Motor neuron (in vitro differentiated cells): ENCODE data around the gene ATP8A2. TPM values are rescaled to one million over a fixed set of nuclear protein-coding genes. Genes with fewer than 3 reads are reported as not detected.

Experiments used
- ATAC-seq, 8 experiments: fragments of 200-7000 bp; cut with Tn5 transposase; replicated peaks in 6 of 8; 2 replicates each; pipeline ENCODE4 v1.8.0; 2021; ENCODE audit warnings: mild to moderate bottlenecking in 8 of 8, moderate library complexity in 8 of 8
- H3K27ac ChIP-seq, 2 donors: fragments of 250-450 bp; sonication (Bioruptor Pico); 2 replicates each; pipeline ENCODE4 v1.9.0; 2021; ENCODE audit warnings: antibody characterized with exemption in 2 of 2, mild to moderate bottlenecking in 2 of 2, moderate library complexity in 1 of 2
- H3K4me1 ChIP-seq, 2 donors: fragments of 250-450 bp; sonication (Bioruptor Pico); replicated peaks in 1 of 2; 2 replicates each; pipeline ENCODE4 v1.6.1; 2021; ENCODE audit warnings: antibody characterized with exemption in 2 of 2, mild to moderate bottlenecking in 2 of 2, moderate library complexity in 1 of 2
- H3K4me3 ChIP-seq, 5 donors: fragments of 250-450 bp; sonication (Bioruptor Pico); 2 replicates each; pipeline ENCODE4 v1.9.0; 2021; ENCODE audit warnings: antibody characterized with exemption in 5 of 5, mild to moderate bottlenecking in 5 of 5, moderate library complexity in 4 of 5
- WGBS, 10 experiments: fragments of 450-650 bp; shearing (Covaris generic); methylation state at CpG; one replicate each; pipeline ENCODE4 v1.0.0; 2022; 5-methylcytosine and 5-hydroxymethylcytosine counted together
- in situ Hi-C, 9 experiments: fragments of 400-800 bp; cut with MboI; loops; one replicate each; pipeline ENCODE4 v1.15.0; 2021; ENCODE audit warnings: low sequenced_read_pairs in 9 of 9, low pct_unique_long_range_greater_than_20kb in 2 of 9; ENCODE audit not compliant: unreplicated experiment in 9 of 9
- total RNA-seq, 8 experiments: library from RNA; unstranded; fragments of 300-600 nt; gene quantifications; 2 replicates each; pipeline versions ENCODE4 v1.2.3 to v1.2.4, GENCODE V29; 2022

The ATP8A2 gene
- total RNA-seq, 8 experiments from 2014 or later: 0.10 to 13.8 (median 6.7) TPM

DNA sequence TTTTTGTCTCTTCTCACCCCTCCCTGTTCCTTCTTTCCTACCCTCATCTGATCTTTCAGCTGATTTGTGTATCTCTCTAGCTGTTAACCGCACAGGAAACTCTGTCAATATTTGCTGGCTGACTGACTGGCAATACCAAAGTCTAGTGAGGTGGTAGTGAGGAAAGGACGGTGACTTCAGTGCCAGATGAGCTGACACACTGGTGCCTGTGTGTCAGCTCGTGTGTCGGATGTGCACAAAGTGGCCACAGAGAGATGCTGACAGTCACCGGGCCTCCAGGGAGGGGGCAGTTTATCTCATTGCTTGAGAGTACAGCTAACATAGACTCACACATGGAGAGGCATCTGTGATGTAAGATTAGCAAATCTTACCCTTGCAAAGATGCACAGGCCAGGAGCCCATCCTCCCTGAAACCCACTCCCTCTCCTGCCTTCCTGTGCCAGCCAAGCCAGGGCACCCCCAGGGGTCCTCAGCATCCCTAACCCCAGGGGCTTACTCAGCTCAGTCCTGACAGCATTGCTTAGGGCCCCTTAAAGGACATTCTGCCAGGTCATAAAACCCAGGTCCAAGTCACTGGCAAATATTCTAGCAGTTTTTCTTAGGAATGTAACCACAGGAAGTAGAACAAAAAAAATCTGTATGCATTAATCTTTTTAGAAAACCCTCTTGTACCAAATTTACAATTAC lies 599.8 kb downstream of the ATP8A2 start:
- Histone ChIP-seq H3K4me3 (no peak overlapping the region), H3K27ac (no peak overlapping the region), H3K4me1 (peaks cover 0 to 4% of the 10 kb centered on the region in 2 donors)
- in situ Hi-C loops: no loop called here
- ATAC-seq: peak in 4 of 8 experiments; percentile 18 to 97 (median 46)
- 43 to 100% (median 72%) methylated on average over 1 to 4 of the region's 5 CpGs; no CpG with 5 or more reads in 2 of the 10 experiments for WGBS, 10 experiments

DNA sequence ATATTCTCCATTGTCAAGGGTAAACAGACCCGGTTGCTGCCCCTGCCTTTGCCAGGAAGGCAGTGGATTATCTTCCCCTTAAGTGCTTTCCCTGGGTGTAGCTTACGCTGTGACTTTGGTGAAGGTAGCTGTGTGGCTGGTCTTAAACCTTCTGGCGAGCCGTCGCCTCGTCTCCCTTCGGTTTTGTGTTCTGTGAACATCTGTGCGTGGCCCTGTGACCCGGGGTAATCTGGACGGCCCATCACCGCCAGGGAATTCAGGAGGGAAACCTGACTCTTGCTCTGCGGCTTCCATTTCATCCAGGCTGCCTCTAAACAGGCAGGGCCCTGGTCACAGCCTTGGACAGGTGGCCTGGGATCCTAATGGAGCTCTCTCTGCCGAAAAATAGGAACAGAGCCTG lies 601.3 kb downstream of the ATP8A2 start:
- Histone ChIP-seq H3K4me3 (no peak overlapping the region), H3K27ac (no peak overlapping the region), H3K4me1 (peaks cover 0 to 8% of the 10 kb centered on the region in 2 donors)
- in situ Hi-C loops: no loop called here
- WGBS, 10 experiments: 0 to 88% (median 61%) methylated on average over 1 to 5 of the region's 13 CpGs; no CpG with 5 or more reads in 4 of the 10 experiments
- no peak for ATAC-seq

DNA sequence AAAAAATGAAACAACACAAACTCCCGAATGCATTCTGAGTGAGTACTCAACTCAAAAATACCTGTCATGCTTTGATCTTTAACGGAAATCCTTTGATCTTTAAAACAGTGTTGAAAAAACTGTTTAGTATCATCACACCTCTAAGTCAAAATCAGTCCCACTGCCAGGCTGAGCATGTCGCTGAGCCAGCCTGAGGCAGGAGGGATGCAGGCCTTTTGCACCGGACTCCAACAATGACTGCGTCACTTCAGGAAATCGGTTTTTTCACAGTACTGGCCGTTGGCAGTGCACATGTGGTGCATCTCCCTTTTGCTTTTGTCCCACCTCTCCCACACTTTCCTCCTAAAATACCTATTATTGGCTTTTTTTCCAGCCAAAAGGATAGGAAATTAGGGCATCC lies 601.8 kb downstream of the ATP8A2 start:
- H3K4me1 ChIP-seq: peaks cover 0 to 8% of the 10 kb centered on the region in 2 donors
- no peak overlapping the region for H3K4me3 ChIP-seq
- ATAC-seq: no peak
- 44 to 100% (median 74%) methylated on average over 1 to 7 of the region's 7 CpGs; no CpG with 5 or more reads in 4 of the 10 experiments for WGBS, 10 experiments
- no peak overlapping the region for H3K27ac ChIP-seq
- in situ Hi-C loops: no loop called here

DNA sequence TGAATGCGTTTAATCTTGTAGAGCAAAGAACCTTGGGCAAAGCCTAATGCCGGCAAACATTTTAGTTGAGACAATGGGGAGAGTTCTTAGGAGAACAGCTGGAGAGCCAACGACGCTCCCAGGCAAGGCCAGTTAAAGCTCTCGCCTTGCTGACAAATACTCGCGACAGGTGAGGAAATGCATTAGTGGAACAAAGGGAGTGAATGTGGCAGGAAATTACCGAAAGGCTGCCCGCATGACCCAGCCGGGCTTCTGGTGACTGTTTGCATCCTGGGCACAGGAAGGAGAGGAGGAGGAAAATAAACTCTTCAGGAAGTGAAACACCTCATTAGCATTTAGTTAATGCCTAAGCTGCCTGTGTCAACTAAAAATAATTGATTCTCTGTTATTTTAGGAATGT lies 605.4 kb downstream of the ATP8A2 start:
- 24 to 80% (median 41%) methylated on average over 2 to 10 of the region's 10 CpGs for WGBS, 10 experiments
- no peak for ATAC-seq
- Histone ChIP-seq H3K4me1 (peaks cover 0 to 17% of the 10 kb centered on the region in 2 donors), H3K27ac (no peak overlapping the region), H3K4me3 (no peak overlapping the region)
- in situ Hi-C loops: no loop called here

DNA sequence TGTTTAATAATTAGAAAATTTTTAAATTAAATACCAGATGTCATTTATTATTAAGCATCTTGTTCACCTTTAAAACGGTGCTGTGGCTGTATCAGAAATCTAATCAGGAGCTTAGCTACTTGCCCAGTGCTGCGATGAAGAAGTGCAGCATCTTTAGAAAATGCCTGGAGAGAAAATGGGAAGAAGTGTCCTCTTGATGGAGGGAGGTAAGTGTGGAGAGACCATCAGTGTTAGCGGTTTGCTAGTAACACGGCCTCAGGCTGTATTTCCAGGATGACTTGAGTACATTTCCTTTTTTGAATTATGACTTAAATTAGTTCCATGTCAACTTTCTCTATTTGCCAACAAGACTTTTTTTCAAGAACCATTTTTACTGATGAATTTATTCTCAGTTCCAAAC lies 605.9 kb downstream of the ATP8A2 start:
- WGBS, 10 experiments: 17 to 75% (median 61%) methylated on average over 1 to 4 of the region's 4 CpGs; no CpG with 5 or more reads in 1 of the 10 experiments
- in situ Hi-C loops: no loop called here
- Histone ChIP-seq H3K4me1 (peaks cover 0 to 20% of the 10 kb centered on the region in 2 donors), H3K4me3 (no peak overlapping the region), H3K27ac (no peak overlapping the region)
- no peak for ATAC-seq

DNA sequence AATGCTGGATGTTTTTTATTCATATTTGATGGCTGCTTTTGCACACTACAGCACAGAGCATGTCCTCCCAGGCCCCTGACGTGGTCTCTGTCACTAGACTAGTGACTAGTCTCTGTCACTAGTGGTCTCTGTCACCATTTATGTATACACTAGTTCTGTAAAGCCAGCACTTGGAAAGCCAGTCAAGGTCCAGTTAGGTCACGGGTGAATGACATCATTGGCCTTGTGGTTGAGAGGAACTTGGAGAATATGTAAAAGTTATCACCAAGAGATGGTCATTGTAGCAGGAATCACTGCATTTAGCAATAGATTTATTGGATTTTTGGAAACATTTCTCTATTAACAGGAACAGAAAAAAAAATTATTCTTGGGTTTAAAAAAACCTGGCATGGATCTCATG lies 607.2 kb downstream of the ATP8A2 start:
- in situ Hi-C loops: no loop called here
- Histone ChIP-seq H3K4me3 (no peak overlapping the region), H3K4me1 (peaks cover 0 to 23% of the 10 kb centered on the region in 2 donors), H3K27ac (no peak overlapping the region)
- peak in 1 of 8 experiments; percentile 49 for ATAC-seq
- WGBS, 10 experiments: 50 to 100% (median 85%) methylated on average over 1 to 2 of the region's 2 CpGs; no CpG with 5 or more reads in 2 of the 10 experiments

DNA sequence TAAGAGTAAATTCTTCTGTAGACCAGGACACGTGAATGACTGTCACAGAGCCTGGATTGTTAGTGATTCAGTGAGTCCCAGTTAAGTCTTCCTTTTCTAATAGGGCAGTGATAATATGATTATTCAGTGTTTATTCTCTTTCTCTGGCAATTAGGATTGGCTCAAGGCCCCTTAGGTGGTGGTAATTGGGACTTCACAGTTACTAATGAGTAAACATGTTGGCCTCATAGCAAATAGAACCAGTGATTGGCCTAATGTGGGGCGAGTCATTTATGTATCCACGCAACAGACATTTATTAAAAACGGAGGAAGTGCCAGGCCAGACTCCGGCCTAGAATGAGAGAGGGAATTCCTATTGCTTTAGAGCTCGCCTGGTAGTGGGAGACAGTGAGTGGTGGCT lies 607.6 kb downstream of the ATP8A2 start:
- no peak for ATAC-seq
- no peak overlapping the region for H3K4me3 ChIP-seq
- 70 to 100% (median 85%) methylated on average over 2 to 6 of the region's 6 CpGs; no CpG with 5 or more reads in 1 of the 10 experiments for WGBS, 10 experiments
- H3K4me1 ChIP-seq: peaks cover 0 to 23% of the 10 kb centered on the region in 2 donors
- in situ Hi-C loops: no loop called here
- no peak overlapping the region for H3K27ac ChIP-seq

DNA sequence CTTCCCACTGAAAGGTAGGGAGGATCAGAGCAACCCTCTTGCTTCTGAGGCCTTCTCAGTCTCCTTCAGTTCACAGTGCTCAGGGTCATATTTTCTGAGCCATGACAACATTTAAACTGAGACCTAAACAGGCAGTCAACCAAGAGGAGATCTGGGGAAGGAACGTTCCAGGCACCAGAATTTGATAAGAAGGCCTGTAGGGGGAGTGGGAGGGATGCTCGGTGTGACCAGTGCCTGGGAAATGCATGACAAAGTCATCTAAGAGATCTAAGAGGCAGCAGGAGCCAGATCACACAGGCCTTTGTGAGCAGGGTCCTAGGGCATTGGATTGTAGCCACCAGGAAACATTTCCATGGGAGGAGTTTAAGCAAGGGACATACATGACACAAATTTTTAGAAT lies 608.5 kb downstream of the ATP8A2 start:
- peak in 6 of 8 experiments; percentile 30 to 70 (median 42) for ATAC-seq
- WGBS, 10 experiments: 0 to 48% (median 8%) methylated on average over 1 to 2 of the region's 2 CpGs; no CpG with 5 or more reads in 4 of the 10 experiments
- in situ Hi-C loops: no loop called here
- H3K4me3 ChIP-seq: no peak overlapping the region
- H3K27ac ChIP-seq: no peak overlapping the region
- H3K4me1 ChIP-seq: peaks cover 0 to 23% of the 10 kb centered on the region in 2 donors

DNA sequence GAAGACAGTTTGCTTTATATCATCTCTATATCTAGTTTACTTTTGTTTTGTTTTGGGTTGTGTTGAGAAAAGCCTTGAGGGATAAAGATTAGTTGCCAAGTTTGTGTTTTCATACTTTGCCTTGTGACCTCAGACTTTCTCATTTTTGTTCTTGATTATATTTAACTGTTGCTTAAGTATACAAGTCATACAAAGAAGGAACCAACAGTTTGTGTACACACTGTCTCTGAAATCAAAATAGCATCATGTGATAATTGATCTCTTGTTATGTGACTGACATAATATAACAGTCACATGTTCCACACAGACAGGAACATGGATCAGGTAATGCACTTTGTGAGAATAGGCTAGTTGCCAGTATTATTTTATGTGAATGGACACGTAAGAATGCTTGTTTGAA lies 609.3 kb downstream of the ATP8A2 start:
- 20 to 100% (median 87%) methylated on average over 1 of the region's 1 CpG; no CpG with 5 or more reads in 2 of the 10 experiments for WGBS, 10 experiments
- Histone ChIP-seq H3K27ac (no peak overlapping the region), H3K4me3 (no peak overlapping the region), H3K4me1 (peaks cover 0 to 23% of the 10 kb centered on the region in 2 donors)
- ATAC-seq: no peak
- in situ Hi-C loops: no loop called here

DNA sequence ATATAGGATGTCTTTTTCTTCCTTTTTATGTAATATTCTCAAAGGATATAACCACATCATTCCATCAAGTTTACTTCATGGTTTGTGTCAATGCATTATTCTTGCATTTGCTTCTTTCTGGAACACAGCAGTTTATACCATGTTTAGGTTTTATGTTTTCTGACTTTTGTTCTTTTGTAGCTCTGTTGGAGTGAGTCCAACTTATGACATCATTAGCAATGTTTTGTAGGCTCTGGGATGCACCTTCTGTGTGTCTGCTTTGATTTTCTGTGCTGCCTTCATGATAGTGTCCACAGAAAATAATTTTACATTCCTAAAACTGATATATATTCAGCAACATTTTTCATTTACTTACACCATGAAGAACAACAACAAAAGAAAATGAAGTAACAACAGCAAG lies 611.1 kb downstream of the ATP8A2 start:
- no peak overlapping the region for H3K27ac ChIP-seq
- peaks cover 0 to 20% of the 10 kb centered on the region in 2 donors for H3K4me1 ChIP-seq
- peak in 1 of 8 experiments; percentile 39 for ATAC-seq
- in situ Hi-C loops: no loop called here
- no peak overlapping the region for H3K4me3 ChIP-seq

DNA sequence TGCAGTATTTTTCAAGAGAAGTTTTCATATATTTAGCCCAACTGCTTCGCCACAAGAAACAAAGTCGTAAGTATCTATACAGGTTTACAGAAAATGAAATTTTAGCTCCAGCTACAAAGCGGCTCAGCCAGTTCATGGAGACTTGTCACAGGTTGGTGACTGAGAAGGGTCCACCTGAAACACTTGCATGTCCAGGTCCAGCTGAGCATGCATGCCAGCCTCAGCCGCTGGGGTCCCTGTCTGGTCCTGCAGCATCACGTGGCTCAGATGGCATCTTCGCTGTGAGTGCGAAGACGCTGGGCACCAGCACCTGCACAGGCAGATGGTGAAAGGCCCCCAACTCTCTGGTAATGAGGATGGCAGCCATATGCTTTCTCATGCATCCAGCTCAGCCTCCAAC lies 616.2 kb downstream of the ATP8A2 start:
- ATAC-seq: no peak
- Histone ChIP-seq H3K4me3 (no peak overlapping the region), H3K27ac (no peak overlapping the region), H3K4me1 (peaks cover 0 to 9% of the 10 kb centered on the region in 2 donors)
- WGBS, 10 experiments: 72 to 100% (median 84%) methylated on average over 2 to 5 of the region's 8 CpGs; no CpG with 5 or more reads in 3 of the 10 experiments
- in situ Hi-C loops: no loop called here

DNA sequence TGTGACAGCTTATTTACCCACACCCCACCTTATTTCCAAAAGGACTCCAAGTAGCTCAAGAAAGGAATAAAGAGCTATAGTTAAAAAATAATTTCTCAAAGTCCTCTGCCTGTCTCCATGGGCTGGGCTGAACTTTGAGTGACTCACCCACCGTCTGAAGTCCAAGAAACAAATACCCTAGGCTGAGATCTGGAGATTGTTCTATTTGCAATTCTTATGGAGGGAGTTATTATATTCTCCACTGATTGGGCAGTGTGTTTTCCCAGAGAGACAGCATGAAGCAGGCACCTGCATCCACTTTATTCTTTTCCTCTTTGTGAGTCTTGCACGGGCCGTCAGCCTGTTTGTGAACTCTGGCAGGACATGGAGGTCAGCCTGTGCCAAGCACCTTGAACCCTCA lies 616.9 kb downstream of the ATP8A2 start:
- WGBS, 10 experiments: 0 to 36% (median 19%) methylated on average over 1 to 3 of the region's 3 CpGs; no CpG with 5 or more reads in 4 of the 10 experiments
- no peak overlapping the region for H3K4me3 ChIP-seq
- no peak overlapping the region for H3K27ac ChIP-seq
- peak in 7 of 8 experiments; percentile 49 to 99 (median 70) for ATAC-seq
- in situ Hi-C loops: no loop called here
- peaks cover 0 to 9% of the 10 kb centered on the region in 2 donors for H3K4me1 ChIP-seq

DNA sequence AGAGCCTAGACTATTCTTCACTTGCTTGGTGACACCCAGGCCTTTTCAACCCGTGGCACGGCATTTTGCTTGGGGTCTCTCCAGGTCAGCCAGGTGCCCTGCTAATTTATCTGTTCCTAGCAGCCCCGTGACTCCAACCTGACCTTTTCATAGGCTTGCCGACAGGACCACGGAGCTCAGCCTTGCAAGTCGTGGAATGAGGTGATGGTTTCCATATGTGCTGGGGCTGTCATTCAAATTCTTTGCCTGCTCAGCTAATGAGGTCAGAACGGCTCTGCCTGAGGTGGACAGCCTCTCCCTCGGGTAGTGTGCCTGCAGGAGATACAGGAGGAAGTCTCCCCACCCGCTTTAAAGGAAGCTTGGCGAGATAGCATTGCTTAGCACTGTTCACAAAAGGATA lies 619.0 kb downstream of the ATP8A2 start:
- peak in 3 of 8 experiments; percentile 68 to 72 (median 70) for ATAC-seq
- 2 to 86% (median 42%) methylated on average over 1 to 8 of the region's 10 CpGs for WGBS, 10 experiments
- Histone ChIP-seq H3K4me3 (no peak overlapping the region), H3K4me1 (peaks cover 0 to 9% of the 10 kb centered on the region in 2 donors), H3K27ac (no peak overlapping the region)
- in situ Hi-C loops: no loop called here

DNA sequence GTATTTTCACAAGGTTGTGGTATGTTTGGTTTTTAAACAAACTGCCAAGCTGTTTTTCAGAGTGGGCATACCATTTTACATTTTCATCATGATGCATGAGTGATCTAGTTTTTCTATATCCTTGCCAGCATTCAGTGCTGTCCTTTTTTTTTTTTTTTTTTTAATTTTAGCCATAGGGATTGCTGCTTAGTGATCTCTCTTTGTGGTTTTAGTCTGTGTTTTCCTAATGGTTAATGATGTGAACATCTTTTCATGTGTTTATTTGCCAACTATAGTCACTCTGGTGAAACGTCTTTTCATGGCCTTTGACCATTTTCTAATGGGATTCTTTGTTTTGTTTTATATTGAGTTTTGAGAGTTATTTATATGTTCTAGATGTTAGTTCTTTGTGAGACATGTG lies 620.3 kb downstream of the ATP8A2 start:
- Histone ChIP-seq H3K4me1 (peaks cover 0 to 9% of the 10 kb centered on the region in 2 donors), H3K4me3 (no peak overlapping the region), H3K27ac (no peak overlapping the region)
- no peak for ATAC-seq
- WGBS, 10 experiments: 17 to 60% (median 35%) methylated on average over 1 of the region's 1 CpG
- in situ Hi-C loops: no loop called here
